ENCODE results near the gene CORO2A. TPM values are rescaled to one million over a fixed set of nuclear protein-coding genes. Genes with fewer than 3 reads are reported as not detected.
"Not testable (repeated sequence)": the region's sequence is repeated elsewhere in the genome, so short reads cannot be mapped to it uniquely, and the experiment has no call there.

The CORO2A gene
- polyA plus RNA-seq, 3 donors = 2.4 to 2.7 (median 2.5) TPM

GRCh38 chr9:98178874-98179850 is 13.3 kb downstream of the CORO2A start:
- DNase-seq (ENCODE audit: extremely low read depth in 1 of 11, low read depth in 9 of 11, low spot score in 4 of 11) = no peak

DNA sequence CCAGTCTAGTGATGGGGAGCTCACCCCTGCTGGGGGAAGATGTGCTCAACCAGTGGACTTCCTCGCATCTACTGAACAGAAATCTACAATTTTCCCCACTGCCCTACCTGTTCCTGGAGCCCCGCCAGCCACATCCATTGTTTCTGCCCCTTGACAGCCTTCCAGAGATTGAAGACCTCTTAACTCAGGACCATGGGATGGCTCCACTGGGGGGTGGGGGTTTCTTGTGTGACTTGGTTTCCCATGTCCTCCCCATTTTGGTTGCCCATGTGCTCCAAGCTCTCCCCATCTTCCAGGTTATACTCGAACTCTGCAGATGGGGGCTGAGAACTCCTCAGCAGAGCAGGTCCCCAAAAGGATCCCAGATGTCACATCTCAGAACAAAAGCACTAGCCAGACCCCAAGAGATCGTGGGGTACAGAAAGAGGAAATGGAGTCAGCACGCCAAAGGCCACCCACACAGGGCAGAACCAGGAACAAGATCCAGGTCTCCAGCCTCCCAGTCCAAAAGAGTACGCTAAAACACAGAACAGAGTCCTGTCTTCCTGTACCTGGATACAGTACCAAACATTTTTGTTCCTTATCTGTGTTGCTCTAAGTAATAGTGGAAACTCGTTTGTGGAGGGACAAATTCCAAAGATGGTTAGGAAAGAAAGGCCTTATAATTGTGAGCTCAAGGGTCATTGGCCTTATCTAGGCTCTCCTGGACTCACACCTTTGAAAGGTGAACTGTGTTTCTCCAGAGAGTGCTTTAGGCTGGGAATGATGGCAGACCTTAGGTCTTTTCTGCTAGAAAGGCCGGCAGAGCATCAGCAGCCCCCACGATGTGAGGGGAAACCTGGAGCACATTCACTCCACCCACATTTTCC is 15.8 kb downstream of the CORO2A start:
- DNase-seq (ENCODE audit: extremely low read depth in 1 of 11, low read depth in 9 of 11, low spot score in 4 of 11) = no peak

GRCh38 chr9:98175762-98176161 is 16.7 kb downstream of the CORO2A start:
- no peak for DNase-seq (ENCODE audit: extremely low read depth in 1 of 11, low read depth in 9 of 11, low spot score in 4 of 11)

DNA sequence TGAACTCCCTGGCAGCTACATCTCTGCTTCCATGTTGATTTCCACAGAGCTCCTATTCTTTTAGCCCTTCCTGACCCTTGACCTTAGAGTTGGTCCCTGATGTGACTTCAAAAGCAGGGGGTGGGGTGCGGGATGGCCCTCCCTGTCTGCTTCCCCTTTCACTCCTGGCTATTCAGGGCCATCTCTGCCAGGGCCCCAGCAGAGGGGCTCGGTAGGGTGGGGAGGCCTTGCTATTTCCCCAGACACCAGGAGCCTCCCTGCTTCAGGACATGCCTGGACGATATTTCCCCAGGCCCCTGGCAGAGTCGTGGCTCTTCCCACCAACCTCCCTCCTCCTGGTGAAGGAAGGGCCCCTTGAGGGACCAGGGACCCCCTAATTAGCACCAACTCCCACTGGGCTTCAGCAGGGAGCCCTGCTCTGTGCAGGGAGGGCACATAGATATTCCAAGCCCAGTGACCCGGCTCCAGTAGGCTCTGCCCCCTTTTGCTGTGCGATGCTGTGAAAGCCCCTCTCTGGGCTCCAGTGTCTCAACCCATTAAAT is 17.3 kb downstream of the CORO2A start:
- DNase-seq (ENCODE audit: extremely low read depth in 1 of 11, low read depth in 9 of 11, low spot score in 4 of 11) = no peak

DNA sequence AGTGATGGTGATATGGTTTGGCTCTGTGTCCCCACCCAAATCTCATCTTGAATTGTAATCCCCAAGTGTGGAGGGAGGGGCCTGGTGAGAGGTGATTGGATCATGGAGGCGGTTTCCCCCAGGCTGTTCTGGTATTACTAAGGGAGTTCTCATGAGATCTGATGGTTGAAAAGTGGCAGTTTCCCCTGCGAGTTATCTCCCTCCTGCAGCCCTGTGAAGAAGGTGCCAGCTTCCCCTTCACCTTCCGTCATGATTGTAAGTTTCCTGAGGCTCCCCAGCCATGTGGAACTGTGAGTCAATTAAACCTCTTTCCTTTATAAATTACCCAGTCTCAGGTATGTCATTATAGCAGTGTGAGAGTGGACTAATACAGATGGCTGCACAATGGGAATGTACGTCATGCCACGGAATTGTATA is 17.9 kb downstream of the CORO2A start:
- DNase-seq (ENCODE audit: extremely low read depth in 1 of 11, low read depth in 9 of 11, low spot score in 4 of 11) = not testable (repeated sequence)

- no peak for DNase-seq (ENCODE audit: extremely low read depth in 1 of 11, low read depth in 9 of 11, low spot score in 4 of 11)
Observed at GRCh38 chr9:98173181-98173580, 19.3 kb downstream of the CORO2A start.

GRCh38 chr9:98172604-98173003 is 19.8 kb downstream of the CORO2A start:
- no peak for DNase-seq (ENCODE audit: extremely low read depth in 1 of 11, low read depth in 9 of 11, low spot score in 4 of 11)

DNA sequence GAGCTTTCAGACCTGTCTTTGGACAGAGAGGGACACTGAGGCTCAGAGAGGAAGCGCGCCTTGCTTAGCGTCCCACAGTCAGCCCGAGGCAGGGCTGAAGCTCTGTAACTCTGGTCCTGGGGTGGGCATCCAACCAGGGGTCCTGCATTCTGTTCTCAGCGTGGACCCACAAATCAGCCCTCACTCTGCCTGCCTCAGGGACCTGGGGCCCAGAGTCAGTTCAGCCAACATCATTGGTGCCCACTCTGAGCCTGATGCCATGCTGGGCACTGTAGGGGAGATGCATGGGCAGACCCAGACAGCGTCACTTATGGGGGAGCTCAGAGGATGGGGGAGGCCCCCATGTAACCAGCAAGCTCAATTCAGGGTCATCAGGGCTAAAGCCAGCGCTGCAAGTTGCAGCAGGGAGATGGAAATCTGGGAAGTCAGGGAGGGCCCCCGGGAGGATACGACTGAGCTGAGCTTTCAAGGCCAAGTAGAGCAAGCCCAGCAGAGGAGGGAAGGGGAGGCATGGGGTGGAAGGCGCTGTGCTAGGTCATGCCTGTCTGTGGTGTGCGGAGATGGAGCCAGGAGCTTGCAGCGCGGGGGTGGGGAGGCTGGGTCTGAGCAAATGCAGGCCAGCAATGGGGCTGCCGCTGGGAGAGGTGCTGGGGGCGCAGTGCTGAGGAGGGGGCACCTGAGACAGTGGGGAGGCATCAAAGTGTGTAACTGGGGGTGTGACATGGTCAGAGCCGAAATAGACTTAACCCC is 21.1 kb downstream of the CORO2A start:
- DNase-seq (ENCODE audit: extremely low read depth in 1 of 11, low read depth in 9 of 11, low spot score in 4 of 11) = no peak

DNA sequence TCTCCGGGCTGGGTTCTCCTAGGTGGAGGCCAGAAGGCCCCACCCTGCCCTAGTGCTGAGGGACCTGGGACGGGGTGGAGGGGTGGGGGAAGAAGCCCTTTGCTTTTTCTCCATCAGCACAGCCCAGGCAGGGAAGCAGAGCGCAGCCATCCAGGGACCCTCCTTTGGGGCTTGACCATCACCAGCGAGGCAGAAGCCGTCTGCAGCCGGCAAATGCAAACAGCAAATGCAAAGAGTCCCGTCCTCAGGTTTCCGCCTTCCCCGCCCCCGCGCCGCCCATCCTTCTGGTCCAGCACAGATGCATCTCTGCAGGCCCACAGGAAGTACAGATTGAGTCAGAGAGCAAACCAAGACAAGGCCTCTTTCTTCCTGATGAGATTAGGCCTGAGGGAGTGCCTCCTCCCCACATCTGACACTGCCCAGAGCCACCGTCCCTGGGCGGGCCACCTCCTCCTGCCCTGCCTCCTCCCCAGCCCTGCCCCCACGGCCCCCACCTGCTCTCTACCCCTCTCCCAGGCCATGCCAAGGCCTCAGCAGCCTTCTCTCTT is 23.4 kb downstream of the CORO2A start:
- no peak for DNase-seq (ENCODE audit: extremely low read depth in 1 of 11, low read depth in 9 of 11, low spot score in 4 of 11)

GRCh38 chr9:98168153-98168780 is 24.2 kb downstream of the CORO2A start:
- DNase-seq (ENCODE audit: extremely low read depth in 1 of 11, low read depth in 9 of 11, low spot score in 4 of 11) = no peak

DNA sequence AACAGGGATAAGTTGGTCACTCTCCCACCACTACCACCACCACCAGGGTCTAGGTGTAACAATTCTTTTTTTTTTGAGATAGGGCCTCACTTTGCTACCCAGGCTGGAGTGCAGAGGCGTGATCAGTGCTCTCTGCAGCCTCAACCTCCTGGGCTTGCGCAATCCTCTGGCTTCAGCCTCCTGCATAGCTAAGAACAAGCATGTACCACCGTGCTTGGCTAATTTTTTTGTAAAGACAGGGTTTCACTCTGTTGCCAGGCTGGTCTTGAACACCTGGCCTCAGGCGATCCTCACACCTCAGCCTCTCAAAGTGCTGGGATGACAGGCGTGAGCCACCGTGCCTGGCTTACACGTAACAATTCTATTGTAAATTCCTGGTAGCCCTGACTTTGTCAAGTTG is 27.5 kb downstream of the CORO2A start:
- no peak for DNase-seq (ENCODE audit: extremely low read depth in 1 of 11, low read depth in 9 of 11, low spot score in 4 of 11)

- no peak for DNase-seq (ENCODE audit: extremely low read depth in 1 of 11, low read depth in 9 of 11, low spot score in 4 of 11)
Observed at GRCh38 chr9:98162613-98163012, 29.8 kb downstream of the CORO2A start.

GRCh38 chr9:98161851-98162250 is 30.6 kb downstream of the CORO2A start:
- no peak for DNase-seq (ENCODE audit: extremely low read depth in 1 of 11, low read depth in 9 of 11, low spot score in 4 of 11)

DNA sequence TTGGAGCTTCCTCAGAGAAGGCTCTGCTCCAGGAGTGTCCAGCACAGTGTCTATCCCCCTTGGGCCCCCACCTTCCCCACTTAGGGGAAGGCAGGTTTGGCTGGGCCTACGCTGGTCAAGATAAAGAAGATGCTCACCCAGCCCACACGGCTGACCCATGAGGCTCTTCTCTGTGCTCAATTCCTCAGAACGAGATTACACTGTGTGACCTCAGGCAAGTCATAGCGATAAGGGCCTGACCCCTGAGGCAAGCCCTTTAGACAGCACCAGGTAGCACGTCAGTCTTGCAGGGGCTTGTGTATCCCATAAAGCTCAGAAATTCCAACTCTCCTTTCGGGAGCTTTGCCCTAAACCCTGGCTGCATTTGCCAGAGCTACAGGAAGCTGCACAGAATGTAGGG is 32.6 kb downstream of the CORO2A start:
- no peak for DNase-seq (ENCODE audit: extremely low read depth in 1 of 11, low read depth in 9 of 11, low spot score in 4 of 11)

GRCh38 chr9:98159301-98159700 is 33.1 kb downstream of the CORO2A start:
- DNase-seq (ENCODE audit: extremely low read depth in 1 of 11, low read depth in 9 of 11, low spot score in 4 of 11) = no peak

DNA sequence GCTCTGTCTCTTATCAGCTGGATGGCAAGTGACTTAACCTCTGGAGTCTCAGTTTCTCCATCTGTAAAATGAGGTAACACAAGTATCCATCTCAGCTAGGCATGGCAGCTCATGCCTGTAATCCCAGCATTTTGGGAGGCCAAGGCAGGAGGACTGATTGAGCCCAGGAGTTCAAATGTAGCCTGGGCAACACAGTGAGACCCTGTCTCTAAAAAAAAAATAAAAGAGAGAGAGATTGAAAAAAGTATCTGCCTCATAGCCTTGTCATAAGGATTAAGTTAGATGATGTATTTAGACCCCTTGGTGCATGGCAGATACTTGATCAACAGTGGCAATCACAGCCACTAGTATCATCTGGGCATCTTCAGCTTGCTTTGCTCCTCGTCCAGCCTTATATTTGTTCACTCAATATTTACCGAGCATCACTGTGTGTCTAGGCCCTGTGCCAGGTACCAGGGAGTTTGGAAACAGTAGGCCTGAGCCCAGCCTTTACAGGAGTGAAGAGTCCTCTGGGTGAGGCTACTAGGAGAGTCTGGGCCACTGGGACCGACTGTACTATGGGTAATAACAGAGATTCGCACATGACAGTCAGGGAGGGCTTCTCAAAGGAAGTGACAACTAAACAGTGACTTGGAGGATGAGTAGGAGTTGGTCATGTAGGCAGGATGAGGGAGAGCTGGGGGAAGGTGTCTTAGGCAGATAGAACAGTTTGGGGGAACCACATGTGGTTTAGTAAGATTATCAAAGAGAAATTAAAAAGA is 34.2 kb downstream of the CORO2A start:
- DNase-seq (ENCODE audit: extremely low read depth in 1 of 11, low read depth in 9 of 11, low spot score in 4 of 11) = no peak

GRCh38 chr9:98157372-98157771 is 35.1 kb downstream of the CORO2A start:
- DNase-seq (ENCODE audit: extremely low read depth in 1 of 11, low read depth in 9 of 11, low spot score in 4 of 11) = no peak

DNA sequence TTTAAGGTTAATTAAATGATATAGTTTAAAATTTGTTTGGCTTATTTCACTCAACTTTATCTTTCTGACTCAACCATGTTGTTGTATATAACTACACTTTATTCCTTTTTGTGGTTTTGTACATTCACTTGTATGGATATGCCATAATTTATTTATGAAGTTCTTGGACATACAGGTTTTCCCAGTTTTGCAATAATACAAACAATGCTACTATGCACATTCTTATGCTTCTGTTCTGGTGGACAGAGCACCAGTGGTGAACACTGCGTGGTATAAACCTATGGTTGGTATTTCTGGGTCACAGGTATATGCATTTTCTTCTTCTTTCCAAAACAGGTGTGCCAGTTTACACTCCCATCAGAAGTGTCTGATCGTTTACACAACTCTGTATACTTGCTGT is 37.8 kb downstream of the CORO2A start:
- DNase-seq (ENCODE audit: extremely low read depth in 1 of 11, low read depth in 9 of 11, low spot score in 4 of 11) = no peak
